ENCODE results near the gene TMEM134.
"Not testable (repeated sequence)": the region's sequence is repeated elsewhere in the genome, so short reads cannot be mapped to it uniquely, and the experiment has no call there.

TMEM134 gene

GRCh38 chr11:67483831-67484665 is 15.0 kb upstream of the TMEM134 start:
- no peak for DNase-seq

DNA sequence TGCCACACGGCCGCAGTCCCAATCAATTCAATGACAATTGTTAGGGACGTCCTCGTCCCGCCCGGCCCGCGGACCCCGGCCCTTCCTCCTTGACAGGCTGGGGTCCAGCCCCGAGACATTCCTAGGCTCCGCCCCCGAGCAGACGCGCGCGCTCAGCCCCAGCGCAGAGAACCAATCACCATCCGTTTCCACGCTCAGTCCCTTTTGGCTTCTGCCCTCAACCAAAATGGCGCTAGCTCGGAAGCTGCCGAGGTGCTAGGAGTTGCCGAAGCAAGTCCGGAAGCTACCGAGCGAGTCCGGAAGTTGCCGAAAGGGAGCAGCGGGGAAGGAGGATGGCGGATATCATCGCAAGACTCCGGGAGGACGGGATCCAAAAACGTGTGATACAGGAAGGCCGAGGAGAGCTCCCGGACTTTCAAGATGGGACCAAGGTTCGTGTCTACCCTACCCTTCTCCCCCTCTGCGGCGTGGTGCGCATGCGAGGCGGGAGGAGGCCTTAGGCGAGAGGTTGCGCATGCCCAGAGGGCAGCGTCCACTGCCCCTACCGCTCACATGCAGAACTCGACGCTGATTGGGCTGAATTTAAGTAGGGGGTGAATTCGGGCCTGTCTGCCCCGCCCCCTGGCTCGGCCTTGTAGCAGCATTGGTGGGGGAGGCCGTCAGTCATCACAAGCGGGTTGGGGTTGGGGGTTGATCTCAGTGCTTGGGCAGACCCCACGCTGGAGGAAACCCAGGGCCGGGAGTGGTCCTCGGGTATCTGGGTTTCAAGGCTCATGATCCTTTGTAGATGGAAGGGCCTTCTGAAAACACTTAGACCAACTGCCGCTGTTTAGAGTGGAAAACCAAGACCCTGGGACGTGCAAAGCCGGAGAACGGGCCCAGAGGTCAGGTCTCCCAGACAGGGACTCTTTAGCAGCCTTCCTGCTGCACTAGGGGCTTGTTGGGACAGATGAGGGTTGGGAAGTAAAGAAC is 14.1 kb upstream of the TMEM134 start, which contains the start of gene AIP:
Gene AIP (plus strand): TSS at position 200 of the 972 bp plus-strand sequence. CDS start 133 bp downstream, at position 333.
- peak; percentile 97 for DNase-seq

GRCh38 chr11:67482275-67482826 is 13.3 kb upstream of the TMEM134 start:
- DNase-seq: no peak

DNA sequence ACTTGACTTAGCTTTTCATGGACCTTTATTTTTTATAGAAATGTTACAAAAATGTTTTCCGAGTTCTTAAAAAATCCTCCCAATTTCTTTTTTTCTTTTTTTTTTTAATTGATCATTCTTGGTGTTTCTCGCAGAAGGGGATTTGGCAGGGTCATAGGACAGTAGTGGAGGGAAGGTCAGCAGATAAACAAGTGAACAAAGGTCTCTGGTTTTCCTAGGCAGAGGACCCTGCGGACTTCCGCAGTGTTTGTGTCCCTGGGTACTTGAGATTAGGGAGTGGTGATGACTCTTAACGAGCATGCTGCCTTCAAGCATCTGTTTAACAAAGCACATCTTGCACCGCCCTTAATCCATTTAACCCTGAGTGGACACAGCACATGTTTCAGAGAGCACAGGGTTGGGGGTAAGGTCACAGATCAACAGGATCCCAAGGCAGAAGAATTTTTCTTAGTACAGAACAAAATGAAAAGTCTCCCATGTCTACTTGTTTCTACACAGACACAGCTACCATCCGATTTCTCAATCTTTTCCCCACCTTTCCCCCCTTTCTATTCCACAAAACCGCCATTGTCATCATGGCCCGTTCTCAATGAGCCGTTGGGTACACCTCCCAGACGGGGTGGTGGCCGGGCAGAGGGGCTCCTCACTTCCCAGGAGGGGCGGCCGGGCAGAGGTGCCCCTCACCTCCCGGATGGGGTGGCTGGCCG is 8.4 kb upstream of the TMEM134 start:
- not testable (repeated sequence) for DNase-seq

DNA sequence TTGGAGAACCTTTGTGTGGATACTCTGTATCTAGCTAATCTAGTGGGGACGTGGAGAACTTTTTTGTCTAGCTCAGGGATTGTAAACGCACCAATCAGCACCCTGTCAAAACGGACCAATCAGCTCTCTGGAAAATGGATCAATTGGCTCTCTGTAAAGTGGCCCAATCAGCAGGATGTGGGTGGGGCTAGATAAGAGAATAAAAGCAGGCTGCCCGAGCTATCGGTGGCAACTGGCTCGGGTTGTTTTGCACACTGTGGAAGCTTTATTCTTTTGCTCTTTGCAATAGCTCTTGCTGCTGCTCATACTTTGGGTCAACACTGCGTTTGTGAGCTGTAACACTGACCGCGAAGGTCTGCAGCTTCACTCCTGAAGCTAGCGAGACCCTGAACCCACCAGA is 7.6 kb upstream of the TMEM134 start:
- DNase-seq: not testable (repeated sequence)

- no peak for DNase-seq
Observed at GRCh38 chr11:67472882-67473281, 3.8 kb upstream of the TMEM134 start.

DNA sequence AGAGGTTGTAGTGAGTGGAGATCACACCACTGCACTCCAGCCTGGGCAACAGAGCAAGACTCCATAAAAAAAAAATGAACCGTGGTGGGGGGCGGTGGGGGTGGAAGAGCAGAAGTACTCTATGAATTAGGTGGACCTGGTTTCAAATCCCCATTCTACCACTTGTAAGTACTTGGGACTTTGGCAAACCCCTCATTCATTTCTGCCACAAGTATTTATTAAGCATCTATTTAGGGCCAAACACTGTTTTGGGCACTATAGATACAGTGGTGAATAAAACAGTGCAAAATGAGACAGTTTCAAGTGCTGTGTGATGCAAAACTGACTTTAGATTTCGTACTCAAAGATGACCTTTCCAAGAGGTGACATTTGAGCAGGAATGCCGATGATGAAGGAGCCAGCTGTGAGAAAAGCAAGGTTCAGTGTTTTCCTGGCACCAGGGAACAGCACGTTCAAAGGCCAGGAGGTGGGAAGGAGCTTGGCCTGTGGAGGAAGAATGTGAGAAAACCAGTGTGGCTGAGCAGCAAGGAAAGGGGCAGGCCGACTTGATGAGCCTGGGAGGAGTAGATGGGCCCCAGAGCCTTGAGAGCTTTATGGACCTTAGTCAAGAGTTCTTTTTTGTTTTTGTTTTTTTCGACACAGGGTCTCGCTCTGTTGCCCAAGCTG is 1.4 kb upstream of the TMEM134 start:
- DNase-seq: no peak

DNA sequence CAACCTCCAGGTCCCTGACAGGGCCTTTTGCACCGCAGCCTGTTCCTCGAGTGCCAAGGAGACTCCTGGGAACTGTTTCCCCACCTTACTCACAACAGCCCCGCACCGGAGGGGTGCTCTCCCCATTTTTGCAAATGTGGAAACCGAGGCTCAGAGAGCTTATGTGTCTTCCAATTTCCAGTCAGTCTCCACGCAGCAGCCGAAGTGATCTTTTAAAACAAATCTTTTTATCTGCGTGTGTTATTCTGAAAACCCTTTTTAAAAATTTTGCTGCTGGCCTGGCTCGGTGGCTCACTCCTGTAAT is 409 bp upstream of the TMEM134 start:
- DNase-seq: no peak

GRCh38 chr11:67468456-67468758 is 644 bp downstream of the TMEM134 start:
- no peak for DNase-seq

DNA sequence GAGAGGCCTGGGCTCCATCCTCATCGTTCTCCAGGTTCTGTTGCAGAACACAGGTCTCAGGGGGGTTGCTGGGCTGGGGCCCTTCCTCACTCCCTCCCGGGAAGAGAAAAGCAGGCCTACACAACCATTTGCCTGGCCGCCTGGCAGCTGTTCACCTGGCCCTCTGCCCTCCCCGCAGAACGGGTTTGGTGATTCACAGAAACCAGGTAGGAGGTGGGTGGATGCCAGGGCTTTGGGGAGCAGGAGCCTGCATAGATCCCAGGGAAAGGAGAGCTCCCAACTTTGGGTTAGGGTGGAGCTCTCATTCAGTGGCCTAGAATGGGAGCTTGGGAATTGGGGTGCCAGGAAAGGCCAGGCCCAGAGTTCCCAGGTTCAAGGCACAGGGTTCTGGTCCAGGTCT is 995 bp downstream of the TMEM134 start:
- no peak for DNase-seq

DNA sequence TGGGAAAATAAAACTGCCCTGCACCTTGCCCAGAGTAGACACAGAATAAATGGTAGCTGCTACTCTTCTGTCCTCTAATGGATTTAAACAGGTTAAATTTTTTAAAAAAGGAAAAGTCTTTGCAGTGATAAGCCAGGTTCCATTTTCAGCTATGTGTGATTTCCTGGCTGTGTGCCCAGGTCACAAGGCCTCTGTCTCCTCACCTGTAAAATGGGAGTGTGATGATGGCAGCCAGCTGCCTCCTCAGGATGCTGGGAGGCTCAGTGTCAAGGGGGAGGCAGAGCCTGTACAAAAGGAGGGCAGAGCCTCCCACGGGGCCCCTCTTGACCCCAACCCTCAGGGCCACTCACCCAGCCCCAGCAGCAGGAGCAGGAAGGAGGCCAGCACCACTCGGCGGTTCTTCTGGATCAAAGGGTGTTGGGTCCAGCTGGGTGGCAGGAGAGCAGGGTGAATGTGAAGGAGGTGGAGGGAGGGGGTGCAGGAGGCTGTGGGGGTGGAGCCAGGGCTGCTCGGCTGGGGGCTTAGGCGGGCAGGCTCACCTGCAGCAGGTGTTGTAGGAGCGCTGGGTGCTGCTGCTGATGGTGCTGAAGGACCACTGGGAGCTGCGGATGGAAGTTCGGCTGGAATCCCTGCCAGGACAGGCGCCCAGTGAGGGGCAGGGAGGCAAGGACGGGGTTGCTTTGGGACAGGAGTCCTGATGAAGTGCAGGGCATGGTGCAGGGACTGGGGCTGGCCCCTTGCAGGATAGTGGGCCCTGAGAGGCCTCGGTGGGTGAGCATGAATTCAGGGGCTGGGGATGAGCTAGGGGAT is 1.9 kb downstream of the TMEM134 start:
- DNase-seq: no peak

DNA sequence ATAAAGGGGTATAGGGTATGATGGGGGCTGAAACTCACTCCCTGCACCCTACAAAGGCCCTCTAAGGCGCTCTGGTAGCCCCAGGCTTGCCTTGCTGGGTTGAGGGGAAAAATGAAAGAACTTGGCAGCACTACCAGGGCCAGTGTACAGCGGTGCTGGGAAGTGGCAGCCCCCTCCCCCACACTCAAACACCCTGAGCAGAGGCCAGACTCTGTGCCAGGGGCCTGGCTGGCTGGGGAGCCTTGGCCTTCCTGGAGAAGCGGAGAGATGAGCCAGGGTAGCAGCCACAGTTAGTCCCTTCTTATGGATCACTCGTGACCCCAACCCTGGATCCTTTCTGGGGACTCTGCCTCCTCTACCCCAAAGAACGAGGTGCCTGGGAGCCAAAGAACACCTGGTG is 2.7 kb downstream of the TMEM134 start:
- DNase-seq: no peak

DNA sequence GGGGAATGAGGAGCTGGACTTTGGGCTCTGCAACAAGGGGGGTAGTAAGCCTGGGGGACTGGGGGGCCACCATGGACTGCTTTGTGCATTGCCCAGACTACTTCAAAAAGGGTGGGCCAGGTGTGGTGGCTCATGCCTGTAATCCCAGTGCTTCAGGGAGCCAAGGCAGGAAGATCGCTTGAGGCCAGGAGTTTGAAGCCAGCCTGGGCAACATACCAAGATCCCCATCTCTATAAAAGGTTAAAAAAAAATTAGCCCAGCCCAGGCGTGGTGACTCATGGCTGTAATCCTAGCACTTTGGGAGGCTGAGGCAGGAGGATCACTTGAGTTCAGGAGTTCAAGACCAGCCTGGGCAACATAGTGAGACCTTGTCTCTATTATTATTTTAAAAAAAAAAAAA is 3.5 kb downstream of the TMEM134 start:
- DNase-seq: not testable (repeated sequence)

GRCh38 chr11:67465189-67465510 is 3.9 kb downstream of the TMEM134 start:
- DNase-seq: no peak

DNA sequence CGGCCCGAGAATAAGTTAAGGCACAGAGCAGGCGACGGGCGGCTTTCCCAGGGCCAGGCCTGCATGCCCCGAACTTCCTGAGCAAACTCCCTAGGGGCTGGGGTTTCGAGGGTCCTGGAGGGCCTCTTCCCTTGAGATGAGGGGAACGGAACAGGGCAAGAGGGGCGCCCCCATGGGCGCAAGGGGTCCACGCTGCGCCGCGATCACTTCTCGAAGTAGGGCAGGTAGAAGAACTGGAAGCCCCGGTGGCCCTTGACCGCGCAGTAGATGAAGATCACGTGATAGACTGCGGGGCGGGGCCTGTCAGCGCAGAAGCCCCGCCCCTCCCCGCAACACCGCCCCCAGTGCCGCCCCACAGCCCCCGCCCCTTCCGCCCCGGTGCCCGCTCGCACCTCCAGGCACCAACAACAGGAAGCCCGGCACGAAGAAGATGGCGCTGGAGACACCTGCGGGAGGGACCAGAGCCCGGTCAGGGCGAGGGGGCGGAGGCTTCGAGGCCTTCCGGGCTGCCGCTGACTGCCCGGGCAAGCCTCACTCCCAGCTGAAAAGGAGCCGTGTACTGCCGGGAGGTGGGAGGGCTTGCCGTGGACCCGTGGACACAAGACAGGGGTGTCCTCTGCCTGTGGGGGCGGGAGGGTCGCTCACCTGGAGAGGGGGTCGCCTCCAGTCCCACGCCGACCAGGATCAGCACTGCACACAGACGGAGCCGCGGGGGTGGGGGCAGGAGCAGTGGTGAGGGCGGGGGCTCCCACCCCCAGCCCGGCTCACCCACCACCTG is 4.5 kb downstream of the TMEM134 start:
- DNase-seq: peak; percentile 92

GRCh38 chr11:67463680-67464410 is 5.2 kb downstream of the TMEM134 start:
- no peak for DNase-seq

DNA sequence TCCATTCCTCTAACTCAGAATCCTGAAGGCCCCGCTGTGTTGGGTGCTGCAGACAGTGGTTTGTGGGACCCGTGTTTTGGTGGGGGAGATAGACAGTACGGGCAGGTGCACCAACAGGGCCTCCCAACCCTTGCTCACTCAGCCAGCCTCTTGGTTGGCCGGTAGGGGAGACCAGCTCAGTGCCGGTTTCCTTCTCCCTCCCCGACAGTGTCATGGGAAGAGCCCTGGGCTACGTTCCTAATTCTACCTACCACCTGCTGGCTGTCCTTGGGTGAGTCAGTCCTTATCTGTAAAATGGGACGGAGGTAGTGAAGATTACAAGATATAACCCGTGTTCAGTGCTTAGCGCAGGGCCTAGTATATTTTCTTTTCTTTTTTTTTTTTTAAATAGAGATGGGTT is 5.9 kb downstream of the TMEM134 start:
- no peak for DNase-seq

GRCh38 chr11:67458266-67458665 is 10.8 kb downstream of the TMEM134 start:
- no peak for DNase-seq

DNA sequence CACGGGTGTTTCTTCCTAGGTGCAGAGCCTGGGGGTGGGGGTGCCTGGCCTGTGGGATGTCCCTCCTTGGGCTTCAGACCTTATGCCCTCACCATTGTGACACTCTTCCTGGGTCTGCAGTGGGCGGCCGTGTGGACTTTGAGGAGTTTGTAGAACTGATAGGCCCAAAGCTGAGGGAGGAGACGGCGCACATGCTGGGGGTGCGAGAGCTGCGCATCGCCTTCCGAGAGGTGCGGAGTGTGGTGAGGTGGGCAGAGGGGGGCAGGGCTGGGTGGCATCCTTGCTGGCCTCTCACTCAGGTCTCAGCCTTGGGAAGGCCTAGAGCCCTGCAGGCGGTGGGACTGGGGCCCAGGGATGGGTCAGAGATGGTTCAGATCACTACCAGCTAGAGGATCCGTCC is 11.6 kb downstream of the TMEM134 start:
- no peak for DNase-seq

- DNase-seq: no peak
Observed at GRCh38 chr11:67456068-67456705, 12.9 kb downstream of the TMEM134 start.

Measured in activated CD4-positive, CD25-positive, alpha-beta regulatory T cell treated with anti-CD3 and anti-CD28 coated beads, Interleukin-2, amount 50 U/mL, for 72 hours (primary cell).